ENCODE results near the gene TACO1. TPM values are rescaled to one million over a fixed set of nuclear protein-coding genes. Genes with fewer than 3 reads are reported as not detected.

The TACO1 gene
- total and polyA plus RNA-seq, 9 of the 15 experiments (the other 6 are each of a cell fraction or from before 2014, with no cell fraction given), result 10.3 to 41.6 (median 30.9) TPM

DNA sequence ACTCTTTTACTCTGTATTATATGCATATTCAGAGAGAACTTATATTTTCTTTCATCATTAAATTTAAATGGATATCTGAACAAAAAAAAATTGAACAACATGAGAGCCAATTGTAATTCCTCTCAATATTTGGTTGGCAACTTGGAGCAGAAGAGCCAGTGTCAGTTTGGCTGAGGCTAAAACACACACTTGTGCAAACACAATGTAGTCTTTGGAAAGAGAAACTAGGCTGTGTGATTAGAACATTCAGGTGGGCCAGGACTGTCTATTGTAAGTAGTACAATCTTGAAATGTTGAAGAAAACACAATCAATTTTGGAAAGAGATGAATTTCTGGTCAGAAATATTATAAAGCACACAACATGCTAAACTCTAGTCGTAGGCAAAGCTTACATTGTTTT, 33.5 kb upstream of the TACO1 start:
- WGBS (ENCODE audit: insufficient coverage, low coverage, missing lambda C conversion rate), result 77% methylated on average over 1 of the region's 1 CpG
- Histone ChIP-seq H3K4me1 (replicated peaks in 1 of 2; ENCODE audit: control insufficient read depth in 2 of 2, insufficient read depth in 2 of 2, low read length in 2 of 2) (peaks cover 4 to 5% of the 10 kb centered on the region in 2 experiments; a peak in 2 of 5 replicates), H3K4me3 (no peak overlapping the region), H2AFZ (ENCODE audit: low read depth, low read length) (no peak overlapping the region), H4K20me1 (replicated peaks; ENCODE audit: control insufficient read depth, insufficient read depth, low read length) (peaks cover 12% of the 10 kb centered on the region), H3K27me3 (ENCODE audit: control insufficient read depth in 2 of 2, insufficient read depth in 2 of 2, low read length in 2 of 2) (no peaks in the 10 kb centered on the region), H3K9me3 (replicated peaks; ENCODE audit: control insufficient read depth, insufficient read depth, low read depth, low read length) (no peaks in the 10 kb centered on the region), H3K79me2 (ENCODE audit: control insufficient read depth, insufficient read depth, low read length) (peaks cover 80% of the 10 kb centered on the region), H3K27ac (ENCODE audit: extremely low read depth, low read depth, low read length) (no peak overlapping the region), H3K4me2 (ENCODE audit: insufficient read depth, low read length) (no peak overlapping the region), H3K9me1 (ENCODE audit: control insufficient read depth, insufficient read depth, low read length) (peaks cover 3% of the 10 kb centered on the region), H3K9ac (ENCODE audit: insufficient read depth in 1 of 2, low read depth in 2 of 2, low read length in 2 of 2) (no peak overlapping the region), H3K36me3 (ENCODE audit: control insufficient read depth, insufficient read depth, low read length) (peaks cover 18% of the 10 kb centered on the region; the same call in 2 of the 3 replicates)
- in situ Hi-C loops (cut with MboI) (no loop called here), intact Hi-C loops (cut with micrococcal nuclease) (no loop called here)
- ChIA-PET POLR2A (interaction anchor here (1.3 to 3.1 kb wide), 3 partner anchors 9 to 16 kb away, joined by 3 to 20 read pairs (median 8); partner anchors contain the start of gene DCAF7), CTCF (ENCODE audit: low intra/inter-chr PET ratio) (no interaction called here)
- DNase-seq (ENCODE audit: extremely low read depth in 1 of 4, low spot score in 3 of 4) (no peak), FAIRE-seq (no peak), ATAC-seq (no peak)
- no TSS peak for BruUV-seq (replicated peaks)
- TF ChIP-seq XRCC4 (IDR thresholded peaks at IDR 0.05; ENCODE audit: extremely low read depth, insufficient read depth, insufficient read length), result no peak
- TF ChIP-seq NBN (IDR thresholded peaks at IDR 0.05; ENCODE audit: low read depth), result no peak
- TF ChIP-seq FUS (optimal IDR thresholded peaks at IDR 0.05; ENCODE audit: low read depth, low read length), result no peak
- TF ChIP-seq GTF2E2 (tag; IDR thresholded peaks at IDR 0.05), result no peak
- TF ChIP-seq, protein P1, sequence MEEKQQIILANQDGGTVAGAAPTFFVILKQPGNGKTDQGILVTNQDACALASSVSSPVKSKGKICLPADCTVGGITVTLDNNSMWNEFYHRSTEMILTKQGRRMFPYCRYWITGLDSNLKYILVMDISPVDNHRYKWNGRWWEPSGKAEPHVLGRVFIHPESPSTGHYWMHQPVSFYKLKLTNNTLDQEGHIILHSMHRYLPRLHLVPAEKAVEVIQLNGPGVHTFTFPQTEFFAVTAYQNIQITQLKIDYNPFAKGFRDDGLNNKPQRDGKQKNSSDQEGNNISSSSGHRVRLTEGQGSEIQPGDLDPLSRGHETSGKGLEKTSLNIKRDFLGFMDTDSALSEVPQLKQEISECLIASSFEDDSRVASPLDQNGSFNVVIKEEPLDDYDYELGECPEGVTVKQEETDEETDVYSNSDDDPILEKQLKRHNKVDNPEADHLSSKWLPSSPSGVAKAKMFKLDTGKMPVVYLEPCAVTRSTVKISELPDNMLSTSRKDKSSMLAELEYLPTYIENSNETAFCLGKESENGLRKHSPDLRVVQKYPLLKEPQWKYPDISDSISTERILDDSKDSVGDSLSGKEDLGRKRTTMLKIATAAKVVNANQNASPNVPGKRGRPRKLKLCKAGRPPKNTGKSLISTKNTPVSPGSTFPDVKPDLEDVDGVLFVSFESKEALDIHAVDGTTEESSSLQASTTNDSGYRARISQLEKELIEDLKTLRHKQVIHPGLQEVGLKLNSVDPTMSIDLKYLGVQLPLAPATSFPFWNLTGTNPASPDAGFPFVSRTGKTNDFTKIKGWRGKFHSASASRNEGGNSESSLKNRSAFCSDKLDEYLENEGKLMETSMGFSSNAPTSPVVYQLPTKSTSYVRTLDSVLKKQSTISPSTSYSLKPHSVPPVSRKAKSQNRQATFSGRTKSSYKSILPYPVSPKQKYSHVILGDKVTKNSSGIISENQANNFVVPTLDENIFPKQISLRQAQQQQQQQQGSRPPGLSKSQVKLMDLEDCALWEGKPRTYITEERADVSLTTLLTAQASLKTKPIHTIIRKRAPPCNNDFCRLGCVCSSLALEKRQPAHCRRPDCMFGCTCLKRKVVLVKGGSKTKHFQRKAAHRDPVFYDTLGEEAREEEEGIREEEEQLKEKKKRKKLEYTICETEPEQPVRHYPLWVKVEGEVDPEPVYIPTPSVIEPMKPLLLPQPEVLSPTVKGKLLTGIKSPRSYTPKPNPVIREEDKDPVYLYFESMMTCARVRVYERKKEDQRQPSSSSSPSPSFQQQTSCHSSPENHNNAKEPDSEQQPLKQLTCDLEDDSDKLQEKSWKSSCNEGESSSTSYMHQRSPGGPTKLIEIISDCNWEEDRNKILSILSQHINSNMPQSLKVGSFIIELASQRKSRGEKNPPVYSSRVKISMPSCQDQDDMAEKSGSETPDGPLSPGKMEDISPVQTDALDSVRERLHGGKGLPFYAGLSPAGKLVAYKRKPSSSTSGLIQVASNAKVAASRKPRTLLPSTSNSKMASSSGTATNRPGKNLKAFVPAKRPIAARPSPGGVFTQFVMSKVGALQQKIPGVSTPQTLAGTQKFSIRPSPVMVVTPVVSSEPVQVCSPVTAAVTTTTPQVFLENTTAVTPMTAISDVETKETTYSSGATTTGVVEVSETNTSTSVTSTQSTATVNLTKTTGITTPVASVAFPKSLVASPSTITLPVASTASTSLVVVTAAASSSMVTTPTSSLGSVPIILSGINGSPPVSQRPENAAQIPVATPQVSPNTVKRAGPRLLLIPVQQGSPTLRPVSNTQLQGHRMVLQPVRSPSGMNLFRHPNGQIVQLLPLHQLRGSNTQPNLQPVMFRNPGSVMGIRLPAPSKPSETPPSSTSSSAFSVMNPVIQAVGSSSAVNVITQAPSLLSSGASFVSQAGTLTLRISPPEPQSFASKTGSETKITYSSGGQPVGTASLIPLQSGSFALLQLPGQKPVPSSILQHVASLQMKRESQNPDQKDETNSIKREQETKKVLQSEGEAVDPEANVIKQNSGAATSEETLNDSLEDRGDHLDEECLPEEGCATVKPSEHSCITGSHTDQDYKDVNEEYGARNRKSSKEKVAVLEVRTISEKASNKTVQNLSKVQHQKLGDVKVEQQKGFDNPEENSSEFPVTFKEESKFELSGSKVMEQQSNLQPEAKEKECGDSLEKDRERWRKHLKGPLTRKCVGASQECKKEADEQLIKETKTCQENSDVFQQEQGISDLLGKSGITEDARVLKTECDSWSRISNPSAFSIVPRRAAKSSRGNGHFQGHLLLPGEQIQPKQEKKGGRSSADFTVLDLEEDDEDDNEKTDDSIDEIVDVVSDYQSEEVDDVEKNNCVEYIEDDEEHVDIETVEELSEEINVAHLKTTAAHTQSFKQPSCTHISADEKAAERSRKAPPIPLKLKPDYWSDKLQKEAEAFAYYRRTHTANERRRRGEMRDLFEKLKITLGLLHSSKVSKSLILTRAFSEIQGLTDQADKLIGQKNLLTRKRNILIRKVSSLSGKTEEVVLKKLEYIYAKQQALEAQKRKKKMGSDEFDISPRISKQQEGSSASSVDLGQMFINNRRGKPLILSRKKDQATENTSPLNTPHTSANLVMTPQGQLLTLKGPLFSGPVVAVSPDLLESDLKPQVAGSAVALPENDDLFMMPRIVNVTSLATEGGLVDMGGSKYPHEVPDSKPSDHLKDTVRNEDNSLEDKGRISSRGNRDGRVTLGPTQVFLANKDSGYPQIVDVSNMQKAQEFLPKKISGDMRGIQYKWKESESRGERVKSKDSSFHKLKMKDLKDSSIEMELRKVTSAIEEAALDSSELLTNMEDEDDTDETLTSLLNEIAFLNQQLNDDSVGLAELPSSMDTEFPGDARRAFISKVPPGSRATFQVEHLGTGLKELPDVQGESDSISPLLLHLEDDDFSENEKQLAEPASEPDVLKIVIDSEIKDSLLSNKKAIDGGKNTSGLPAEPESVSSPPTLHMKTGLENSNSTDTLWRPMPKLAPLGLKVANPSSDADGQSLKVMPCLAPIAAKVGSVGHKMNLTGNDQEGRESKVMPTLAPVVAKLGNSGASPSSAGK (IDR thresholded peaks at IDR 0.05), result no peak
- no peak for TF ChIP-seq CC2D1A (IDR thresholded peaks at IDR 0.05)
- TF ChIP-seq PRPF4 (IDR thresholded peaks at IDR 0.05; ENCODE audit: insufficient read depth, low read depth, low read length, poor library complexity, severe bottlenecking), result no peak
- TF ChIP-seq NR2C1 (IDR thresholded peaks at IDR 0.05), result no peak
- no peak for TF ChIP-seq NR2C1 (tag; IDR thresholded peaks at IDR 0.05)
- no peak for TF ChIP-seq CHD2 (IDR thresholded peaks at IDR 0.05; ENCODE audit: low read depth, low read length)
- no peak for TF ChIP-seq TGIF2 (CRISPR knock-in tag; IDR thresholded peaks at IDR 0.05)
- no peak for TF ChIP-seq MTA2 (IDR thresholded peaks at IDR 0.05; ENCODE audit: low read depth)

Data from K562 (cell line).